ENCODE results near the gene MAGEA4.

MAGEA4 gene

GRCh38 chrX:151938172-151938571, 25.5 kb downstream of the MAGEA4 start:
- TF ChIP-seq POLR2A (IDR thresholded peaks at IDR 0.05; ENCODE audit: extremely low read depth, insufficient read length) (no peak), MYC (IDR thresholded peaks at IDR 0.05; ENCODE audit: low read depth, low read length) (no peak), MAX (IDR thresholded peaks at IDR 0.05; ENCODE audit: low read depth, low read length) (no peak), CTCF (IDR thresholded peaks at IDR 0.05; ENCODE audit: low read depth, low read length) (no peak)
- H3K4me3 ChIP-seq (ENCODE audit: low read depth, low read length), result no peak overlapping the region
- no peak for DNase-seq (ENCODE audit: low read depth)

GRCh38 chrX:151954730-151955129, 42.0 kb downstream of the MAGEA4 start:
- TF ChIP-seq CTCF (IDR thresholded peaks at IDR 0.05; ENCODE audit: low read depth, low read length), result no peak
- no peak for TF ChIP-seq POLR2A (IDR thresholded peaks at IDR 0.05; ENCODE audit: extremely low read depth, insufficient read length)
- TF ChIP-seq MYC (IDR thresholded peaks at IDR 0.05; ENCODE audit: low read depth, low read length), result no peak
- no peak for TF ChIP-seq MAX (IDR thresholded peaks at IDR 0.05; ENCODE audit: low read depth, low read length)
- no peak overlapping the region for H3K4me3 ChIP-seq (ENCODE audit: low read depth, low read length)
- no peak for DNase-seq (ENCODE audit: low read depth)

- H3K4me3 ChIP-seq (ENCODE audit: low read depth, low read length), result no peak overlapping the region
- no peak for DNase-seq (ENCODE audit: low read depth)
- TF ChIP-seq CTCF (IDR thresholded peaks at IDR 0.05; ENCODE audit: low read depth, low read length) (no peak), MAX (IDR thresholded peaks at IDR 0.05; ENCODE audit: low read depth, low read length) (no peak), POLR2A (IDR thresholded peaks at IDR 0.05; ENCODE audit: extremely low read depth, insufficient read length) (no peak), MYC (IDR thresholded peaks at IDR 0.05; ENCODE audit: low read depth, low read length) (no peak)
These were observed 45.4 kb downstream of the MAGEA4 start for GRCh38 chrX:151958101-151958500.

GRCh38 chrX:151962034-151962433, 49.3 kb downstream of the MAGEA4 start:
- no peak for TF ChIP-seq CTCF (IDR thresholded peaks at IDR 0.05; ENCODE audit: low read depth, low read length)
- no peak for TF ChIP-seq POLR2A (IDR thresholded peaks at IDR 0.05; ENCODE audit: extremely low read depth, insufficient read length)
- no peak for TF ChIP-seq MYC (IDR thresholded peaks at IDR 0.05; ENCODE audit: low read depth, low read length)
- no peak for TF ChIP-seq MAX (IDR thresholded peaks at IDR 0.05; ENCODE audit: low read depth, low read length)
- no peak overlapping the region for H3K4me3 ChIP-seq (ENCODE audit: low read depth, low read length)

GRCh38 chrX:151966236-151966635, 53.5 kb downstream of the MAGEA4 start:
- no peak overlapping the region for H3K4me3 ChIP-seq (ENCODE audit: low read depth, low read length)
- no peak for DNase-seq (ENCODE audit: low read depth)
- TF ChIP-seq MAX (IDR thresholded peaks at IDR 0.05; ENCODE audit: low read depth, low read length) (no peak), MYC (IDR thresholded peaks at IDR 0.05; ENCODE audit: low read depth, low read length) (no peak), CTCF (IDR thresholded peaks at IDR 0.05; ENCODE audit: low read depth, low read length) (no peak), POLR2A (IDR thresholded peaks at IDR 0.05; ENCODE audit: extremely low read depth, insufficient read length) (no peak)

More at GRCh38 chrX:151962034-151962433, 49.3 kb downstream of the MAGEA4 start:
- DNase-seq (ENCODE audit: low read depth), result no peak

GRCh38 chrX:151970027-151970426, 57.3 kb downstream of the MAGEA4 start:
- H3K4me3 ChIP-seq (ENCODE audit: low read depth, low read length), result no peak overlapping the region
- DNase-seq (ENCODE audit: low read depth), result no peak
- TF ChIP-seq MAX (IDR thresholded peaks at IDR 0.05; ENCODE audit: low read depth, low read length), result no peak
- no peak for TF ChIP-seq MYC (IDR thresholded peaks at IDR 0.05; ENCODE audit: low read depth, low read length)
- TF ChIP-seq CTCF (IDR thresholded peaks at IDR 0.05; ENCODE audit: low read depth, low read length), result no peak

All from NB4 (cell line).